HepG2 (cell line): Measurements from ENCODE around the gene MRPL20. TPM values are rescaled to one million over a fixed set of nuclear protein-coding genes. Genes with fewer than 3 reads are reported as not detected.

Source experiments
- ARNT2 ChIP-seq: sonication (generic); formaldehyde crosslinking; IDR thresholded peaks from 2 replicates; pipeline ENCODE4 v1.8.0; 2022; ENCODE audit warnings: mild to moderate bottlenecking, low read depth, missing genetic modification reagents, moderate library complexity
- CHCHD3 ChIP-seq: sonication (generic); formaldehyde crosslinking; IDR thresholded peaks from 2 replicates; pipeline ENCODE4 v1.8.0; 2022; ENCODE audit warnings: mild to moderate bottlenecking, missing genetic modification reagents, moderate library complexity
- EZH2 ChIP-seq: conservative IDR thresholded peaks from 2 replicates; pipeline ENCODE4 v1.6.1; 2012; ENCODE audit warnings: mild to moderate bottlenecking, low read depth, low read length, moderate library complexity
- FOXP1 ChIP-seq, 2 experiments: fragments of 450-650 bp in 1 of 2; IDR thresholded peaks; 2 replicates each; pipeline ENCODE4 v1.6.1; 2017 to 2018; ENCODE audit warnings: antibody characterized with exemption in 1 of 2
- NFIB ChIP-seq: sonication (generic); formaldehyde crosslinking; IDR thresholded peaks from 2 replicates; pipeline ENCODE4 v1.9.0; 2021; ENCODE audit warnings: missing genetic modification reagents, mild to moderate bottlenecking, borderline replicate concordance
- REPIN1 ChIP-seq: sonication (generic); formaldehyde crosslinking; IDR thresholded peaks from 2 replicates; pipeline ENCODE4 v1.8.0; 2022; ENCODE audit warnings: missing genetic modification reagents, low read depth, mild to moderate bottlenecking, borderline replicate concordance
- RFXAP ChIP-seq: sonication (generic); formaldehyde crosslinking; IDR thresholded peaks from 2 replicates; pipeline ENCODE4 v1.4.0; 2020; ENCODE audit warnings: missing genetic modification reagents, borderline replicate concordance
- TRAFD1 ChIP-seq: sonication (generic); formaldehyde crosslinking; IDR thresholded peaks from 2 replicates; pipeline ENCODE4 v1.5.1; 2020; ENCODE audit warnings: missing genetic modification reagents, mild to moderate bottlenecking, borderline replicate concordance
- ZBED4 ChIP-seq: sonication (generic); formaldehyde crosslinking; IDR thresholded peaks from 2 replicates; pipeline ENCODE4 v1.4.0; 2020; ENCODE audit warnings: missing genetic modification reagents, borderline replicate concordance
- ZFP36 ChIP-seq: fragments of 150-350 bp; IDR thresholded peaks from 2 replicates; pipeline ENCODE4 v1.6.1; 2018; ENCODE audit warnings: borderline replicate concordance, low read length, low read depth; ENCODE audit not compliant: partially characterized antibody
- ZFX ChIP-seq: sonication (generic); formaldehyde crosslinking; IDR thresholded peaks from 2 replicates; pipeline ENCODE4 v1.4.0; 2020; ENCODE audit warnings: mild to moderate bottlenecking, low read depth, missing genetic modification reagents, moderate library complexity
- ZMYM2 ChIP-seq: sonication (generic); formaldehyde crosslinking; IDR thresholded peaks from 2 replicates; pipeline ENCODE4 v1.8.0; 2022; ENCODE audit warnings: mild to moderate bottlenecking, missing genetic modification reagents
- ZNF205 ChIP-seq: IDR thresholded peaks from 2 replicates; pipeline ENCODE4 v1.6.1; 2018; ENCODE audit warnings: missing biosample characterization, missing genetic modification reagents
- ZNF670 ChIP-seq: sonication (generic); formaldehyde crosslinking; IDR thresholded peaks from 2 replicates; pipeline ENCODE4 v1.8.0; 2022; ENCODE audit warnings: mild to moderate bottlenecking, missing genetic modification reagents, borderline replicate concordance
- ZNF709 ChIP-seq: sonication (generic); formaldehyde crosslinking; IDR thresholded peaks from 2 replicates; pipeline ENCODE4 v1.5.0; 2020; ENCODE audit warnings: mild to moderate bottlenecking, missing genetic modification reagents
- ZSCAN20 ChIP-seq: sonication (generic); formaldehyde crosslinking; IDR thresholded peaks from 2 replicates; pipeline ENCODE4 v1.4.0; 2020; ENCODE audit warnings: missing genetic modification reagents, mild to moderate bottlenecking, borderline replicate concordance
- polyA plus RNA-seq, 8 experiments: library from polyadenylated mRNA; depleted of rRNA in 3 of 8; stranded (reverse) in 7 of 8; unstranded in 1 of 8; fragments of >200 nt; fragmentation: Illumina TruSeq in 4 of 8; extraction: Trizol in 4 of 8; gene quantifications; 2 replicates each; pipeline versions ENCODE4 v1.2.1 to v1.2.3, GENCODE V29; 2011 to 2016; ENCODE audit warnings: low read depth in 4 of 8, missing spikeins in 1 of 8, mixed read lengths in 1 of 8; ENCODE audit not compliant: insufficient read depth in 1 of 8
- total RNA-seq, 5 experiments: library from RNA; depleted of rRNA; stranded (reverse); fragments of >200 nt; fragmentation: Illumina TruSeq; extraction: Trizol; gene quantifications; 2 replicates each; pipeline ENCODE4 v1.2.3, GENCODE V29; 2016; ENCODE audit warnings: low read depth in 1 of 5
- TF ChIP-seq, protein P1 (sequence below): sonication (generic); formaldehyde crosslinking; IDR thresholded peaks from 2 replicates; pipeline ENCODE4 v1.4.0; 2020; ENCODE audit warnings: missing genetic modification reagents
- TF ChIP-seq, protein P2 (sequence below): sonication (generic); formaldehyde crosslinking; IDR thresholded peaks from 2 replicates; pipeline ENCODE4 v1.8.0; 2022; ENCODE audit warnings: mild to moderate bottlenecking, missing genetic modification reagents, borderline replicate concordance

The MRPL20 gene
- total and polyA plus RNA-seq, 2 of the 13 experiments (the other 11 are each of a cell fraction or from before 2014, with no cell fraction given) = 59.2 to 127 TPM

DNA sequence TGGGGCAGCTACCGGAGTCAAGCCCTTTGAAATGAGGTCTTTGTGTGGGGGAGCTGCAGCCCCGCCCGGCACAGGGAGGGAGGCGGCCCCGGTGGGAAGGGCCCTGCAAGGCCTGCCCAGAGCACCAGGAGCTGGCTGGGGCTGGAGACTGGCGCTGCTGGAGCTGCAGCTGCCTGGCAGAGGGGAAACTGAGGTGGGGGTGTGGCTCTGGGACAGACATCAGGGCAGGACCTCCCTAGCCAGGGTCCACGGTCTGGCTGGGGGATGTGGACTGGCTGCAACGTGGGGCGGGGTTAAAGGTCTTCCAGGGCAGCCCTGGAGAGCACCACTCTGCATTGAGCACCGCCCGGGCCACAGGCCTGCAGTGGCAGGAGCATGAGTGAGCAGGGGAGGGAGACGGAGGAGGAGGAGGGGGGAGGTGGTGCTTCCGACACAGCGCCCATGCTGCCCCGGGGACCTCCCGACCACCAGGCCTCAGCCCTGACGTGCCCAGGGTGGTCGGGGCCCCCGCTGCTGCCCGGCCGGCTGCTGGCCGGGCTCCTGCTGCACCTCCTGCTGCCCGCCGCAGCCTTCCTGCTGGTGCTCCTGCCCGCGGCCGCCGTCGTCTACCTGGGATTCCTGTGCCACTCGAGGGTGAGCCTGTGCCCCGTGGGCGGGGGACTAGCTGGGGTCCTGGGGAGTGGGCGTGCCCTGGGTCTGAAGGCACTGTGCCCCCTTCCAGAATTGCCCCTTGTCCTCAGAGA is 18.8 kb upstream of the MRPL20 start (continued):
- TF ChIP-seq CHCHD3 (CRISPR knock-in tag) (0 out of 2 replicates have a peak, but pooled peaks have one; percentile 21), ZNF205 (0 out of 2 replicates have a peak, but pooled peaks have one; percentile 27), ZFX (peak; percentile 91), RFXAP (CRISPR knock-in tag) (no peak), EZH2 (no peak), REPIN1 (peak; percentile 65; the same call in 1 of the 2 replicates), ARNT2 (CRISPR knock-in tag) (0 out of 2 replicates have a peak, but pooled peaks have one; percentile 24), ZSCAN20 (CRISPR knock-in tag) (no peak), ZBED4 (CRISPR knock-in tag) (no peak), ZNF709 (peak; percentile 90; the same call in 1 of the 2 replicates), ZFP36 (no peak), FOXP1 (IDR thresholded peaks at IDR 0.05) (no peak), FOXP1 (CRISPR knock-in tag; IDR thresholded peaks at IDR 0.05) (no peak), ZMYM2 (CRISPR knock-in tag) (no peak), TRAFD1 (CRISPR knock-in tag) (no peak), ZNF670 (CRISPR knock-in tag) (no peak), NFIB (no peak)
- TF ChIP-seq, protein P1, sequence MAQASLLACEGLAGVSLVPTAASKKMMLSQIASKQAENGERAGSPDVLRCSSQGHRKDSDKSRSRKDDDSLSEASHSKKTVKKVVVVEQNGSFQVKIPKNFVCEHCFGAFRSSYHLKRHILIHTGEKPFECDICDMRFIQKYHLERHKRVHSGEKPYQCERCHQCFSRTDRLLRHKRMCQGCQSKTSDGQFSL (CRISPR knock-in tag) = peak; percentile 68; the same call in 1 of the 2 replicates
- TF ChIP-seq, protein P2, sequence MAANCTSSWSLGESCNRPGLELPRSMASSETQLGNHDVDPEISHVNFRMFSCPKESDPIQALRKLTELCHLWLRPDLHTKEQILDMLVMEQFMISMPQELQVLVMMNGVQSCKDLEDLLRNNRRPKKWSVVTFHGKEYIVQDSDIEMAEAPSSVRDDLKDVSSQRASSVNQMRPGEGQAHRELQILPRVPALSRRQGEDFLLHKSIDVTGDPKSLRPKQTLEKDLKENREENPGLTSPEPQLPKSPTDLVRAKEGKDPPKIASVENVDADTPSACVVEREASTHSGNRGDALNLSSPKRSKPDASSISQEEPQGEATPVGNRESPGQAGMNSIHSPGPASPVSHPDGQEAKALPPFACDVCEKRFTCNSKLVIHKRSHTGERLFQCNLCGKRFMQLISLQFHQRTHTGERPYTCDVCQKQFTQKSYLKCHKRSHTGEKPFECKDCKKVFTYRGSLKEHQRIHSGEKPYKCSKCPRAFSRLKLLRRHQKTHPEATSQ (CRISPR knock-in tag) = peak; percentile 27; the same call in 1 of the 2 replicates
